Left forelimb (tissue), 1 donor: ENCODE results near the gene FAM222B.

ENCODE experiments used
- DNase-seq: peaks from one replicate; pipeline ENCODE4 v3.0.0-alpha.2; 2018; ENCODE audit warnings: low spot score

Gene FAM222B

DNA sequence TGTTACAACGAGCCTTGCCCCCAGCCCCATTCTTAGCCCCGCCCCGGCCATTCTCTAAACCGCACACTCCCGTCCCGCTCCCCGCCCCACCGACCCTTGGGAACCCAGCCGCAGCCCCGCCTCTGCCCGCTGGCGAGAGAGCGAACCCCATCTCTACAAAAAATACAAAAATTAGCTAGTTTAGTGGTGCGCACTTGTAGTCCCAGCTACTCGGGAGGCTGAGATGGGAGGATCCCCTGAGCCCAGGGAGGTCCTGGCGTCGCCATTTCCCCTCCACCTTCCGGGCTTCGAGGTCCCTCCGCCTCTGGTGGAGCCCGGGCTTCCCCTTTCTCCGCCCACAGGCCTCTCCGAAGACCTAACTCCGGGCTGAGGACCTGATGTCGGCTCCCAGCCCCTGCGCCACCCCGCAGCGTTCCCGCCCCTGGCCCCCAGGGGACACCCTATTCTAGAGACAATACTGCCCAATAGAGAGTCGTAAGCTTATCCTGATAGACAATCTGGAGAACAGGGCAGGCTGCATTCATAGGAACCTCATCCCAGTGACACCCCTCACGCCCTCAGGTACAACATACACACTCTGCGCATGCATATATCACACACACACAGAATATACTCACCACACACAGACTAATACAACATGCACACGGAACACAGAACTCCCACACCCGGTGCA lies 130.4 kb downstream of the FAM222B start:
- DNase-seq, result peak; percentile 74

DNA sequence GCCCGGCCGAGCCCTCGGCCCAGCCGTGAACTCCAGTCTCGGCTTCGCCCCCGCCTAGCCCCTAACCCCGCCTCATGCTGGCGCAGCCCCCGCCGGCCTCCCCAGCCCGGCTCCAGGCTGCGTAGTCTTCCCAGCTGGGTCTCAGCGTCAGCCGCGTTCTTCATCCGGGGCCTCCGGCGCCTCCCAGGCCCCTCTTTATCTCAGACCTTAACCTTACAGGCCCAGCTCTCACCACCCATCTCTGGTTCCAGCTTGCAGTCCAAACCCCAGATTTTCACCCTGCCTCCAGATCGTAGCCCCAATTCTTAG lies 130.9 kb downstream of the FAM222B start, which contains the start of gene PROCA1:
PROCA1 (minus strand) TSS at position 166 of the 309 bp plus-strand sequence. CDS start 228 bp downstream, outside the sequence.
- no peak for DNase-seq

DNA sequence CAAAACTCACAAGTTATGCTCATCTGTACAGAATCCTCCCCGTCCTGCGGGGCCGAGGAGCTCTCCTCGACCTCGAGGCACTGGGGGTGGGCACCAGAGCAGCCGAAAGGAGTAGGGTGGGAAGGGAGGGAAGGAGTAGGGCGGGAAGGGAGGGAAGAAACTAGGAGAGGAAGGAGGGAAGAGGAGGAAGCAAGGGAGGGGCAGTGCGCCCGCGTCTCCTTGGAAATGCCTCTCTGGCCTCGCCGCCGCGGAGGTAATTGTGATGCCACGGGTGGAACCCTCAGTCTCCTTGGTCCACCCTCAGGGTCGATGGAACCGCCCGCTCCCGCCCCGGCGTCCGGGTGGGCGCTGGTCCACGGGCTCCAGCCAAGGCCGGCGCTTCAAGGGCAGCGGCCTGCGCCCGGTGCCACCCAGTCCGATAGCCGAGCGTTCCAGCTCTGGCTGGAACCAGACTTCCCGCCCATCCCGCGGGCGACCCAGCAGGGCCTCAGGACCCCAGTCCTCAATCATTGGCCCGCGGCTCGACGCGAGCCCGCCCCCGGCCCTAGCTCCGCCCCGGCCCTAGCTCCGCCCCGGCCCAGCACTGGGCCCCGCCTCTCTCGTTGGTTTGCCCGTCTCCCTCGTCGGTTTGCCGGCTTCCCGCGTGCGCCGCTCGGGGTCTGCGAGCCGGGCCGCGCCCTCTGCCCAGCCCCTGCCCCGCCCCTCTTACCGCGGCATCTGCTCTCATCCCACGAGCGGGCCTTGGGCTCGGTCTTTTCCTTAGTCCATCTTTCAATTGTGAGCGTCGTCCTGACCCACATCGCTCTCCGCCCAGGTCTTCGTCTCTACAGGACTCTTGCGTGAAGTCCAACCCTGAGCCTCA lies 131.5 kb downstream of the FAM222B start:
- peak; percentile 97 for DNase-seq

GRCh38 chr17:28707339-28707720 lies 135.3 kb downstream of the FAM222B start:
- no peak for DNase-seq

DNA sequence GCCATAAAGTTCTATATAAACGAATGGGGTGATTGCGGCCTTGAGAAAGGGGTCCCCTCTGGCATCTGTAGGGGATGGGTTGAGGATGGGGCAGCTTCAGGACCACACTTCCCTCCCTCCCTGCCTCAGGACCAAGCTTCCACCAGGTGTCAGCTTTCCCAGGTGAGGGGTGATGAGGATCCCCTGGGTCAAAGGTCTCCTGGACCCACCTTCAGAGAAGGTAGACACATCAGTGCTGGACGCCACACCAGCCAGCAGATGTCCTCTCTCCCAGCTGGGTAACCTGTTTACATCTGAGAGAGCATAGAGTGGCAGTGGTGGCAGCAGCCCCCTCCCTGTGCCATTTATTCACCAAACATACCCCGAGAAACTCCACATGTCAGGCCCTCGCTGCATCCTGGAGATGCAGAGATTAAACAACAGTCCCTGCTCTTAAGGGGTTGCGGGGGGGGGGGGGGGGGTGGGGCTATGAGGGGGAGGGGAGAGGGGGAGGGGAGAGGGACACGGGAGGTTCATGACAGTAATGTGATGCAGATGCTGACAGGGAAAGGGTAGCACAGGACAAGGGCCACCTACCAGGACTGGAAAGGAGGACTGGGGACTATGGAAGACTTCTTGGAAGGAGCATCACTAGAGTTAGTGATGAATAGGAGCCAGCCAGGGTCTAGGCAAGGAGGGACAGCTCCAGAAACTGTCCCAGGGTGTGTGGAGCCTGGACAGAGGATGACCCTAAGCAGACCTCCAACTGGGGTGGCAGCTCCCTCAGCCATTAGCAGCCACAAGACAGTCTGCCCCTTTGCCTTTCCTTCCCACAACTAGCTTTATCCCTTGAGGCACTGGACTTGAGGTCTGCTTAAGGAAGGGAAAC lies 135.9 kb downstream of the FAM222B start:
- no peak for DNase-seq
